ENCODE data around the gene ZBTB44. TPM values are rescaled to one million over a fixed set of nuclear protein-coding genes. Genes with fewer than 3 reads are reported as not detected.
"Not testable (repeated sequence)": the region's sequence is repeated elsewhere in the genome, so short reads cannot be mapped to it uniquely, and the experiment has no call there.

ZBTB44 gene
- polyA plus RNA-seq, 1 experiment, result 18.7 TPM

DNA sequence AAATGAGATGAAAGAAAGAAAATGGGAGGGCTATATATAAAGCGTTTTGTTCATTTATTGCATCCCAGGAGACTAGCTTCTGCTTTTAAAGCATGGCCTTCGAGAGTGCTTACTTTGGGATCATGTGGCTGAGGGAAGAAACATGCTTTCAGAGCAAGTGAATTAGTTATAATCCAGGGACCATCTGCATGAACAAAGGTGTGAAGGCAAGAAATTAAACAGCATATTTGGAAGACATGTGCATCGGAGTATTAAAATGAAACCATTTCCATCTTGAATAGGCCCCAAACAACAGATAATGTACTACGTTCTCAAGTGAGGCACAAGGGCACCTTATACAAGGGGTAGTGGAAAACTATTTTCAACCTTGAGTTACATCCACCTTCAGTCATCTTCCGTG, 51.4 kb downstream of the ZBTB44 start:
- no peak for DNase-seq (ENCODE audit: low read depth, low spot score)
- ChIA-PET POLR2A (no interaction called here), CTCF (no interaction called here)
- H3K4me3 ChIP-seq (ENCODE audit: low read depth, low read length), result no peak overlapping the region
- TF ChIP-seq, protein P1, sequence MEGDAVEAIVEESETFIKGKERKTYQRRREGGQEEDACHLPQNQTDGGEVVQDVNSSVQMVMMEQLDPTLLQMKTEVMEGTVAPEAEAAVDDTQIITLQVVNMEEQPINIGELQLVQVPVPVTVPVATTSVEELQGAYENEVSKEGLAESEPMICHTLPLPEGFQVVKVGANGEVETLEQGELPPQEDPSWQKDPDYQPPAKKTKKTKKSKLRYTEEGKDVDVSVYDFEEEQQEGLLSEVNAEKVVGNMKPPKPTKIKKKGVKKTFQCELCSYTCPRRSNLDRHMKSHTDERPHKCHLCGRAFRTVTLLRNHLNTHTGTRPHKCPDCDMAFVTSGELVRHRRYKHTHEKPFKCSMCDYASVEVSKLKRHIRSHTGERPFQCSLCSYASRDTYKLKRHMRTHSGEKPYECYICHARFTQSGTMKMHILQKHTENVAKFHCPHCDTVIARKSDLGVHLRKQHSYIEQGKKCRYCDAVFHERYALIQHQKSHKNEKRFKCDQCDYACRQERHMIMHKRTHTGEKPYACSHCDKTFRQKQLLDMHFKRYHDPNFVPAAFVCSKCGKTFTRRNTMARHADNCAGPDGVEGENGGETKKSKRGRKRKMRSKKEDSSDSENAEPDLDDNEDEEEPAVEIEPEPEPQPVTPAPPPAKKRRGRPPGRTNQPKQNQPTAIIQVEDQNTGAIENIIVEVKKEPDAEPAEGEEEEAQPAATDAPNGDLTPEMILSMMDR (IDR thresholded peaks at IDR 0.05; ENCODE audit: low read depth, low read length), result no peak
- no peak overlapping the region for H3K27ac ChIP-seq (ENCODE audit: low read depth, low read length)
- no peaks in the 10 kb centered on the region for H3K9me3 ChIP-seq (ENCODE audit: control insufficient read depth, insufficient read depth, low read length)
- no peaks in the 10 kb centered on the region for H3K27me3 ChIP-seq (ENCODE audit: control insufficient read depth, insufficient read depth, low read length)

DNA sequence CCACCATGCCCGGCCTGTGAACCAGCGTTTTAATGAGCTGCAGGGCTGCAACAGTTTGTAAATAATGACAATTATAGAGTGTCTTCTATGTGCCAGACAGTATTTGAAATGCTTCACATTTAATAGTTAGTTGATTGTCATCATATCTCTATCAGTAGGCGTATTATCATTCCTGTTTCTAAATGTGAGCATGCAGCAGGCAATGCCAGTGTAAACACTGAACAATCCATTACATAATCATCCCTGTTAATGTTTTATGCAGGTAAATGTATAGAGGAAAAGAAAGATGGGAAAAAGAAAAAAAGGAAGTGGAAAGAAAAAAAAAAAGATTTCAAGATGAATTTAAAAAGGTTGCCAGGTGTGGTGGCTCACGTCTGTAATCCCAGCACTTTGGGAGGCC, 52.3 kb downstream of the ZBTB44 start:
- TF ChIP-seq, protein P1 (IDR thresholded peaks at IDR 0.05; ENCODE audit: low read depth, low read length), result no peak
- Histone ChIP-seq H3K4me3 (ENCODE audit: low read depth, low read length) (no peak overlapping the region), H3K27me3 (ENCODE audit: control insufficient read depth, insufficient read depth, low read length) (no peaks in the 10 kb centered on the region), H3K9me3 (ENCODE audit: control insufficient read depth, insufficient read depth, low read length) (no peaks in the 10 kb centered on the region), H3K27ac (ENCODE audit: low read depth, low read length) (no peak overlapping the region)
- ChIA-PET CTCF (no interaction called here), POLR2A (no interaction called here)
- no peak for DNase-seq (ENCODE audit: low read depth, low spot score)

DNA sequence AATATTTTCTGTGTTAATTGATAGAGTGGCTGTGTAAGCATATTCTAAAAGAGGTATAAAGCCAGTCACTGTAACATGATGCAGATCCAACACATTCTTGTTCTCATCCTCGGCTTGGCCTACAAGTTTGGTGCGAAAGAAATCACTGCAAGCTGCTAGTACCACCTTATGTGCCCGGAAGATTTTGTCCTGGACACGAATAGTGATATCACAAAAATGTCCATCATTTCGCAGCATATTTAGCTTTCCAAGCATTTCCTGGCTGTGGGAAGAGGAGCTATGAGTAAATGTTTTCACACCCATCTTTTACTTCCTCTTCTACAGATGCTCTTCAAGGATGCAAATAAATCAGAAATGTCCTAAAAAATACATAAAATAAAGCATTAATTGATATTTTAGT, 53.1 kb downstream of the ZBTB44 start:
- TF ChIP-seq, protein P1 (IDR thresholded peaks at IDR 0.05; ENCODE audit: low read depth, low read length), result no peak
- DNase-seq (ENCODE audit: low read depth, low spot score), result no peak
- H3K4me3 ChIP-seq (ENCODE audit: low read depth, low read length), result no peak overlapping the region
- H3K27me3 ChIP-seq (ENCODE audit: control insufficient read depth, insufficient read depth, low read length), result no peaks in the 10 kb centered on the region
- no peaks in the 10 kb centered on the region for H3K9me3 ChIP-seq (ENCODE audit: control insufficient read depth, insufficient read depth, low read length)
- CTCF ChIA-PET, result no interaction called here
- POLR2A ChIA-PET, result no interaction called here
- no peak overlapping the region for H3K27ac ChIP-seq (ENCODE audit: low read depth, low read length)

DNA sequence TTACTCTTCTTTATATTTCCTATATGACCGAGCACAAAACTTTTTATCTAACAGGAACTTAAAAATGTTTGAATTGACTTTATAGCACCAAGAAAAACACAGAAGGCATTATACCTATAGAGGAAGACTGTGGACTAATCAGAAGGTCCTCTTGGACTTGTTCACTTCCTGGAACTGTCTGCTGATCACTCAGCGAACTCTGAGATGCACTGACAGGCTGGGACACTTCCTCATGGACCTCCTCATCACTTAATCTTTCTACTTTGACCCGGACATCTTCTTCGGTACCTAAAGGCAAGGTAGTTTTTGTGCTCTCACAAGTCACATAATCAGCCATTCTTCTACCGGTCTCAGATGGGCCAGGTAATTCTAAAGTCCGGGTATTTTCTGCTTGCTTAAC, 54.0 kb downstream of the ZBTB44 start:
- no peak for DNase-seq (ENCODE audit: low read depth, low spot score)
- no peaks in the 10 kb centered on the region for H3K27me3 ChIP-seq (ENCODE audit: control insufficient read depth, insufficient read depth, low read length)
- ChIA-PET CTCF (no interaction called here), POLR2A (no interaction called here)
- TF ChIP-seq, protein P1 (IDR thresholded peaks at IDR 0.05; ENCODE audit: low read depth, low read length), result no peak
- no peak overlapping the region for H3K27ac ChIP-seq (ENCODE audit: low read depth, low read length)
- H3K4me3 ChIP-seq (ENCODE audit: low read depth, low read length), result no peak overlapping the region
- H3K9me3 ChIP-seq (ENCODE audit: control insufficient read depth, insufficient read depth, low read length), result no peaks in the 10 kb centered on the region

DNA sequence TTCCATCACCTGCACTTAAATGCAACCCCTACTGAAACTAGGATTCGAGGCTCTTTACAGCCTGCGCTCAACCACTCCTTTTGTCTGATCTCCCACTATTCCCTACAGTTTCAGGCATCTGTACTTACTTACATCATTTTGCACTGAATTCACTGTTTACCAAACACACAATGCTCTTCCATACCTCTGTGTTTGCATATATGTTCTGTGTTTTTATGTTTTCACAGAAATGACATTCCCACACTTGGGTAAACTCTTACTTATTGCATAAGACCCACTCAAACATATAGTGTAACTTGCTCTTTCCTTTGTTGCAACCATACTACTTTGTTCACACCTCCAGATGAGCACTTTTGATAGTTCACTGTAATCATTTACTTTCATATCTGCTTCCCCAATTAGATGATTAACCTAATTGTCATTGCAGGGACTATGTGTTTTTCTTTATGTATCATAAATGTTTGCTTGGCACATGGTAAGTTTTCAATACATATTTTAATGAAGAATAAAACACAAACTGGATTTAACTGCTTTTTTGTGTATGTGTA, 54.6 kb downstream of the ZBTB44 start:
- no peak overlapping the region for H3K4me3 ChIP-seq (ENCODE audit: low read depth, low read length)
- H3K27ac ChIP-seq (ENCODE audit: low read depth, low read length), result no peak overlapping the region
- ChIA-PET CTCF (no interaction called here), POLR2A (no interaction called here)
- no peaks in the 10 kb centered on the region for H3K27me3 ChIP-seq (ENCODE audit: control insufficient read depth, insufficient read depth, low read length)
- H3K9me3 ChIP-seq (ENCODE audit: control insufficient read depth, insufficient read depth, low read length), result no peaks in the 10 kb centered on the region
- DNase-seq (ENCODE audit: low read depth, low spot score), result no peak
- TF ChIP-seq, protein P1 (IDR thresholded peaks at IDR 0.05; ENCODE audit: low read depth, low read length), result no peak

DNA sequence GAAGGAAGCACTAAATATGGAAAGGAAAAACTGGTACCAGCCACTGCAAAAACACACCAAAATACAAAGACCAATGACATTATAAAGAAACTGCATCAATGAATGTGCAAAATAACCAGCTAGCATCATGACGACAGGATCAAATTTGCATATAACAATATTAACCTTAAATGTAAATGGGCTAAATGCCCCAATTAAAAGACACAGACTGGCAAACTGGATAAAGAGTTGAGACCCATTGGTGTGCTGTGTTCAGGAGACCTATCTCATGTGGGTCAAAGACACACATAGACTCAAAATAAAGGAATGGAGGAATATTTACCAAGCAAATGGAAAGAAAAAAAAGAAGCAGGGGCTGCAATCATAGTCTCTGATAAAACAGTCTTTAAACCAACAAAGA, 63.0 kb downstream of the ZBTB44 start:
- H3K9me3 ChIP-seq (ENCODE audit: control insufficient read depth, insufficient read depth, low read length); POLR2A ChIA-PET; DNase-seq (ENCODE audit: low read depth, low spot score); CTCF ChIA-PET; H3K4me3 ChIP-seq (ENCODE audit: low read depth, low read length); H3K27me3 ChIP-seq (ENCODE audit: control insufficient read depth, insufficient read depth, low read length); H3K27ac ChIP-seq (ENCODE audit: low read depth, low read length): not testable (repeated sequence)

DNA sequence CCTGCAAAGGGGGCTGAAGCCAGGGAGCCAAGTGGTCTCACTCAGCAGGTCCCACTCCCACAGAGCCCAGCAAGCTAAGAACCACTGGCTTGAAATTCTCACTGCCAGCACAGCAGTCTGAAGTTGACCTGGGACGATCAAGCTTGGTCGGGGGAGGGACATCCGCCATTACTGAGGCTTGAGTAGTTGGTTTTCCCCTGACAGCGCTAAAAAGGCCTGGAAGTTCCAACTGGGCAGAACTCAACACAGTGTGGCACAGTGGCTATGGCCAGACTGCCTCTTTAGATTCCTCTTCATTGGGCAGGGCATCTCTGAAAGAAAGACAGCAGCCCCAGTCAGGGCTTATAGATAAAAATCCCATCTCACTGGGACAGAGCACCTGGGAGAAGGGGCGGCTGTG, 64.8 kb downstream of the ZBTB44 start:
- H3K27ac ChIP-seq (ENCODE audit: low read depth, low read length); H3K27me3 ChIP-seq (ENCODE audit: control insufficient read depth, insufficient read depth, low read length); POLR2A ChIA-PET; DNase-seq (ENCODE audit: low read depth, low spot score); CTCF ChIA-PET; H3K9me3 ChIP-seq (ENCODE audit: control insufficient read depth, insufficient read depth, low read length); H3K4me3 ChIP-seq (ENCODE audit: low read depth, low read length): not testable (repeated sequence)

All from AG04450 (cell line).